ENCODE measurements around the gene PTTG2. TPM values are rescaled to one million over a fixed set of nuclear protein-coding genes. Genes with fewer than 3 reads are reported as not detected.

The PTTG2 gene
- total RNA-seq, 1 donor from 2014 or later: not detected

DNA sequence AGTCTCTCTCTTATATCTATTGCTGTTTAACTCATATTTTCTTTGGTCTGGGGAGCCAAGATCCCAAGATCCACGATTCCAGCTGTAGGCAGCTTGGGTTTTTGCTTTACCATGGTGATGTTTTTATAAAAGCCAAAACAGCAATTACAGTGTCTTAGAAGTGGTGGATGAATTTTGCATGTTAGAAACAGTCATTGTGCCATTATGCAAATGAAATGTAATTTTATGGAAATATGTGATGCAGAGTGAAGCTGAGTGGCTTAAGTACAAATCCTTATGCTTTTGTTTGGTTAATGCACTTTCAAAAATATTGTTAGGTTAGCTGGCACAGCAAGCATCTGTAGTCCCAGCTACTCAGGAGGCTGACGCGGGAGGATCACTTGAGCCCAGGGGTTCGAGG, 32.8 kb upstream of the PTTG2 start:
- TF ChIP-seq, protein P1, sequence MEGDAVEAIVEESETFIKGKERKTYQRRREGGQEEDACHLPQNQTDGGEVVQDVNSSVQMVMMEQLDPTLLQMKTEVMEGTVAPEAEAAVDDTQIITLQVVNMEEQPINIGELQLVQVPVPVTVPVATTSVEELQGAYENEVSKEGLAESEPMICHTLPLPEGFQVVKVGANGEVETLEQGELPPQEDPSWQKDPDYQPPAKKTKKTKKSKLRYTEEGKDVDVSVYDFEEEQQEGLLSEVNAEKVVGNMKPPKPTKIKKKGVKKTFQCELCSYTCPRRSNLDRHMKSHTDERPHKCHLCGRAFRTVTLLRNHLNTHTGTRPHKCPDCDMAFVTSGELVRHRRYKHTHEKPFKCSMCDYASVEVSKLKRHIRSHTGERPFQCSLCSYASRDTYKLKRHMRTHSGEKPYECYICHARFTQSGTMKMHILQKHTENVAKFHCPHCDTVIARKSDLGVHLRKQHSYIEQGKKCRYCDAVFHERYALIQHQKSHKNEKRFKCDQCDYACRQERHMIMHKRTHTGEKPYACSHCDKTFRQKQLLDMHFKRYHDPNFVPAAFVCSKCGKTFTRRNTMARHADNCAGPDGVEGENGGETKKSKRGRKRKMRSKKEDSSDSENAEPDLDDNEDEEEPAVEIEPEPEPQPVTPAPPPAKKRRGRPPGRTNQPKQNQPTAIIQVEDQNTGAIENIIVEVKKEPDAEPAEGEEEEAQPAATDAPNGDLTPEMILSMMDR (conservative IDR thresholded peaks at IDR 0.05; ENCODE audit: low read depth, low read length): no peak
- DNase-seq (ENCODE audit: low read depth): no peak
- no peak overlapping the region for H3K4me3 ChIP-seq (ENCODE audit: low read depth, low read length)

DNA sequence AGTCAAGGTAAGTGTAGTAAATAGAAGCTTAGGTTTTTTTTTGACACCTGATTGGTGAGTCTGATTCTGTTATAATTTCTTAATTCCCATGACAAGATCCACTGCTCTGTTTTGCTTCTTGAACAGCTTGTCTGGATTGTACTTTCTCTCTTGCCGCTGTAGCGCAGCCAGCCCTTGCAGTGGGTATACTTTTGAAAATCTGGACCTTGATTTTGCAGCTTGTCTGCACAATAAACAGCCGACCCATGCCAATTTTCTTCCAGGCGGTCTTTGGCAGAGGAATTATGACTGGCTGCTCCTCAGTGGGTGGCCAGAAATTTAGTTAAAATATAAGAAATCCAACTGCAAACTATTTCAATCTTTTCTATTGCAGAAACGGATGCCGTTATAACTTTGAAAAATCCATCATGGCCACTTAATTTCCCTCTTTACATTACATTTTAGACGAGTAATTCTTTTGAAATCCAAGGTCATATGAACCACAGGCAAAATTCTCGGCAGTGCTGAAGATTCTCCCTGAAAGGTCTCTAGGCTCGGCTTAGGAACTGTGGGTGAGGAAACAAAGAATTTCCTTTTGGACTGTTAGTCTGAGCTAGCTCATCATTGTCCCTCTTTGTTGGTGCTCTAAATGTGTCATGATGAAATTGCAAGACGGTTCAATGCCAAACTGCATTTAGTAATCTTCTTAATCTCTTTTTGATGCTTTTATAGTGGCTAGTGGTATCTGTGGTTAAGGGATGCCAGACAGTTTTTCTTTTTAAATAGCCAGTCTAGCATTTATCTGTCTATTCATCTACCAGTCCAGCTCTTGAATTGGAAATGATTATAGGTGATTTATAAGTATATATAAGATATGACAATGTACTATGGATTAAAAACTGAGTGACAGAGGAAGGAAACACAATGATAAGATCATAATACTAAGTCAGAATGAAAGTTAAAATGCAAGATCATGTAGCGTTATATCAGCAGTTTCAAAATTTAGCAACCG, 31.5 kb upstream of the PTTG2 start:
- no peak for DNase-seq (ENCODE audit: low read depth)

DNA sequence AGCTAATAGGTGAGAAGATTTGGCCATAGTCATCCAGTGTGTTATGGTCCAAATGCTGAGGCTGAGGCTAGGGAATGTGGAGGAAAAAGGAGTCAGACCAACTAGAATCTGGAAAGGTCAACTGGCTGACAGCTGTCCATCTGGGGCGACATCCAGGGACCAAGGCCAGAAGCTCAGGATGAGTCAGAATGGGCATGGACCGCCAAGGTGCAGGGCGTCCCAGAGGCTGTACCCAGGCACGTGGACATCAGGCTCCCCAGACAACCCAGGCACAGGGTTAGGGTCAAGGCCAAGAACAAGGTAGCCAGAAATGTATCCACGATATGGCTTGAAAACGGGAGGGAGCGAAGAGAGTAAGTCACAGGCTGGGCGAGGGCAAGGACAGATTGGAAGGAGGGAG, 26.1 kb upstream of the PTTG2 start:
- no peak overlapping the region for H3K4me3 ChIP-seq (ENCODE audit: low read depth, low read length)
- TF ChIP-seq, protein P1 (conservative IDR thresholded peaks at IDR 0.05; ENCODE audit: low read depth, low read length): no peak
- DNase-seq (ENCODE audit: low read depth): no peak

More for the DNA sequence above, 31.5 kb upstream of the PTTG2 start:
- TF ChIP-seq, protein P1 (conservative IDR thresholded peaks at IDR 0.05; ENCODE audit: low read depth, low read length): no peak
- H3K4me3 ChIP-seq (ENCODE audit: low read depth, low read length): no peak overlapping the region

DNA sequence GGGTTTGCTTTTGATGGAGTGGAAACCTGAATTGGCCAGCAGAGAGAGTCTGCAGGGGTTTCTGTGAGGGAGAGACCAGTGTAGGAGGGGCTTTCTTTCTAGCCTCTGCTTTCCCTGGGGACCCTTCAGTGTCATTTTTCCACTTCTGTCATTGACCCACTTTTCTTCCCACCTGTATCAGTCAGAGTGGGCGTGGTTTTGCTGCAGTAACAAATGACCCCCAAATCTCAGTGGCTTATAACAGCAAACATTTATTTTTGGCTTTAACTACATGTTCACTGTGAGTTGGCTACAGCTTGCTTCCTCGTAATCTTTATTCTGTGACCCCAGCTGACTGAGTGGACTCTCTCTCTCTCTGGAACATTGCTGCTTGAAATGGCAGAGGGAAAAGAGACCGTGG, 25.6 kb upstream of the PTTG2 start:
- no peak for DNase-seq (ENCODE audit: low read depth)
- TF ChIP-seq, protein P1 (conservative IDR thresholded peaks at IDR 0.05; ENCODE audit: low read depth, low read length): no peak
- H3K4me3 ChIP-seq (ENCODE audit: low read depth, low read length): no peak overlapping the region

DNA sequence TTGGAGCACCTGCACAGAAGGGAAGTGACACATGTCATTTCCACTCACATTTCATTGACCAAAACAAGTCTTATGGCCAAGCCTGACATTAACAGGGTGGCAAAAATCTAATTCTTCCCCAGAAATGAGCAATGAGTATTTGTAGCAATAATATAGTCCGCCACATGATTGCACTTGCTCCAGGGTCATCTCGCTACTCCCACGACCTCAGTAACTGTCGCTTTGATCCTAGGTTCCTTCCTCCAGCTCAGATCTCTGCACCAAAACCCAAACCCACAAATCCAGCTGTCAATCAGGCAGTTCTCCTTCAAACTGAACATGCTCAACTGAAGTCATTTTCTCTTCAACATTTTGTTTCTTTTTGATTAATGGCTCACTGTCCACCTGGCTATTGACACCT, 25.2 kb upstream of the PTTG2 start:
- TF ChIP-seq, protein P1 (conservative IDR thresholded peaks at IDR 0.05; ENCODE audit: low read depth, low read length): no peak
- no peak for DNase-seq (ENCODE audit: low read depth)
- H3K4me3 ChIP-seq (ENCODE audit: low read depth, low read length): no peak overlapping the region

DNA sequence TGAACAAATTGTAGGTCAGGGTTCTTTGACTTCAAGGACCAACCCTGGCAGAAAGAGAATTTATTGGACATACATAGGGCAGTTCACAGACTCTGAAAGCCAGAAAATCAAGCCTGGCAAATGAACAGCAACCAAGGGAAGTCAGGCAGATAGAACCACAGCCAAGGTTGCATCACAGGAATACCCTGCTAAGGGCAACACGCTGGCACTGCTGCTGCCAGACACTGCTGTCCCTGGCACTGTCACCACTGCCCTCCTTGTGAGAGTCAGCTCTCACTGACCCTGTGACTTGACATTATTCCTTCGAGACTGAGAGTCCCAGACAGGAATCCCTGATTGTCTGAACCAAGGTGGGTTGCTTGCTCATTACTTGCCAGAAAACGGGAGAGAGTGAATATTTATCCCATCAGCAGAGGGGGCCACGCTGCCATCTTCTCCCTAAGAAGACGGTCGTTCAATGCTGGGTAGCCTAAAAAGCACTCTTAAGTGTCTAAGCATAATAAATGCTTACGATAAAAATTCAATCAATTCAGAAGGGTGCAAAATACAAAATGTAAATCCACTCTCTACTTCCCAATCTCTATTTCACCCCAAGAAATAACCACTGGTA, 23.2 kb upstream of the PTTG2 start:
- no peak for DNase-seq (ENCODE audit: low read depth)
- TF ChIP-seq, protein P1 (conservative IDR thresholded peaks at IDR 0.05; ENCODE audit: low read depth, low read length): peak; percentile 19
- H3K4me3 ChIP-seq (ENCODE audit: low read depth, low read length): no peak overlapping the region

Measured in epithelial cell of proximal tubule (primary cell).